ENCODE measurements around the gene IFFO2. TPM values are rescaled to one million over a fixed set of nuclear protein-coding genes. Genes with fewer than 3 reads are reported as not detected.

IFFO2 gene
- total RNA-seq, 2 donors from 2014 or later: 4.6 to 6.4 TPM

GRCh38 chr1:18920931-18921330 lies 35.5 kb downstream of the IFFO2 start:
- peaks cover 4% of the 10 kb centered on the region for H3K36me3 ChIP-seq (ENCODE audit: control insufficient read depth, insufficient read depth, low read length)
- no peaks in the 10 kb centered on the region for H3K9me3 ChIP-seq (ENCODE audit: control insufficient read depth, low read length)
- H3K9me3 Mint-ChIP-seq: peaks cover 1% of the 10 kb centered on the region
- no peak overlapping the region for H3K4me3 ChIP-seq (ENCODE audit: low read length)
- WGBS, 2 experiments (ENCODE audit: insufficient coverage in 1 of 2, insufficient read length in 1 of 2): 94 to 100% methylated on average over 5 to 7 of the region's 7 CpGs
- H3K27me3 ChIP-seq (ENCODE audit: control insufficient read depth, insufficient read depth, low read length, poor library complexity, severe bottlenecking): no peaks in the 10 kb centered on the region
- H3K27ac ChIP-seq (ENCODE audit: low read depth, low read length): no peak overlapping the region
- H3K36me3 Mint-ChIP-seq (ENCODE audit: low read depth): peaks cover 3% of the 10 kb centered on the region
- H3K4me1 Mint-ChIP-seq: peaks cover 4% of the 10 kb centered on the region
- TF ChIP-seq CTCF (conservative IDR thresholded peaks at IDR 0.05): no peak
- H3K4me1 ChIP-seq (ENCODE audit: control insufficient read depth, insufficient read depth, low read length): no peaks in the 10 kb centered on the region
- no peak overlapping the region for H3K9ac ChIP-seq (ENCODE audit: extremely low read depth, low read length, poor library complexity, severe bottlenecking)
- no peaks in the 10 kb centered on the region for H3K27me3 Mint-ChIP-seq (ENCODE audit: insufficient read depth)
- DNase-seq: no peak
- no peak overlapping the region for H3K4me3 Mint-ChIP-seq
- no peak overlapping the region for H3K27ac Mint-ChIP-seq

- no peak for TF ChIP-seq CTCF (conservative IDR thresholded peaks at IDR 0.05)
- no peak overlapping the region for H3K4me3 Mint-ChIP-seq
- WGBS, 2 experiments (ENCODE audit: insufficient coverage in 1 of 2, insufficient read length in 1 of 2): 90 to 94% methylated on average over 12 of the region's 12 CpGs
These were observed 36.5 kb downstream of the IFFO2 start for GRCh38 chr1:18919956-18920355.

GRCh38 chr1:18919197-18919905 lies 37.1 kb downstream of the IFFO2 start:
- no peak overlapping the region for H3K4me3 ChIP-seq (ENCODE audit: low read length)
- 89 to 91% methylated on average over 7 to 31 of the region's 31 CpGs for WGBS, 2 experiments (ENCODE audit: insufficient coverage in 1 of 2, insufficient read length in 1 of 2)

More at GRCh38 chr1:18919956-18920355, 36.5 kb downstream of the IFFO2 start:
- Histone ChIP-seq H3K4me3 (ENCODE audit: low read length) (no peak overlapping the region), H3K27ac (ENCODE audit: low read depth, low read length) (no peak overlapping the region), H3K36me3 (ENCODE audit: control insufficient read depth, insufficient read depth, low read length) (peaks cover 4% of the 10 kb centered on the region), H3K9ac (ENCODE audit: extremely low read depth, low read length, poor library complexity, severe bottlenecking) (no peak overlapping the region), H3K9me3 (ENCODE audit: control insufficient read depth, low read length) (no peaks in the 10 kb centered on the region), H3K27me3 (ENCODE audit: control insufficient read depth, insufficient read depth, low read length, poor library complexity, severe bottlenecking) (no peaks in the 10 kb centered on the region), H3K4me1 (ENCODE audit: control insufficient read depth, insufficient read depth, low read length) (no peaks in the 10 kb centered on the region)
- Mint-ChIP-seq H3K27ac (no peak overlapping the region), H3K4me1 (peaks cover 4% of the 10 kb centered on the region), H3K36me3 (ENCODE audit: low read depth) (peaks cover 2% of the 10 kb centered on the region), H3K27me3 (ENCODE audit: insufficient read depth) (no peaks in the 10 kb centered on the region), H3K9me3 (no peaks in the 10 kb centered on the region)
- no peak for DNase-seq

More at GRCh38 chr1:18919197-18919905, 37.1 kb downstream of the IFFO2 start:
- no peak for DNase-seq
- H3K9ac ChIP-seq (ENCODE audit: extremely low read depth, low read length, poor library complexity, severe bottlenecking): no peak overlapping the region
- H3K36me3 ChIP-seq (ENCODE audit: control insufficient read depth, insufficient read depth, low read length): peaks cover 4% of the 10 kb centered on the region
- H3K4me1 ChIP-seq (ENCODE audit: control insufficient read depth, insufficient read depth, low read length): no peaks in the 10 kb centered on the region
- Mint-ChIP-seq H3K9me3 (no peaks in the 10 kb centered on the region), H3K4me1 (peaks cover 4% of the 10 kb centered on the region), H3K36me3 (ENCODE audit: low read depth) (peaks cover 2% of the 10 kb centered on the region), H3K27me3 (ENCODE audit: insufficient read depth) (no peaks in the 10 kb centered on the region), H3K27ac (peak overlapping the region; percentile 37), H3K4me3 (no peak overlapping the region)
- H3K27ac ChIP-seq (ENCODE audit: low read depth, low read length): peak overlapping the region; percentile 3
- no peaks in the 10 kb centered on the region for H3K27me3 ChIP-seq (ENCODE audit: control insufficient read depth, insufficient read depth, low read length, poor library complexity, severe bottlenecking)
- no peak for TF ChIP-seq CTCF (conservative IDR thresholded peaks at IDR 0.05)
- H3K9me3 ChIP-seq (ENCODE audit: control insufficient read depth, low read length): no peaks in the 10 kb centered on the region

All from endodermal cell (in vitro differentiated cells).